Measurements from ENCODE around the gene NECAB3. TPM values are rescaled to one million over a fixed set of nuclear protein-coding genes. Genes with fewer than 3 reads are reported as not detected.

Gene NECAB3
- total and polyA plus RNA-seq, 7 donors: 37.8 to 98.0 (median 63.7) TPM

DNA sequence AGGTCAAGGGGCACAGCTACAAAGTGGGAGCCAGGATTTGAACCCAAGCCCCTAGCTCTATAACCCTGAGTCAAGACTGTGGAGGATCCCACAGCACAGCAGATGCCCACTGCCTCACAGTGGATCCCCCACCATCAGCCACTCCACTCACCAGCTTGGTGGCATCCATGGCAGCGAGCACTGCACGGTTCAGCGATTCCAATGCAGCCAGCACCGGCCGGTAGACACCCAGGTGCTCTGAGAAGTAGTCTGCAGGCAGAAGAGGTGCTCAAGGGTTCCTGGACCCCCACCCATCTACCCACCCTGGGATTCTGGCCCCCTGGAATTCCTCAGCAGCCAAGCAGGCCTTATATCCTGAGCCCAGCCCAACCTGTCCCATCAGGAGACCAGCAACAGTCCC lies 5.0 kb downstream of the NECAB3 start:
- no peak for DNase-seq
- Histone ChIP-seq H3K27ac (no peak overlapping the region), H3K9me3 (no peaks in the 10 kb centered on the region), H3K27me3 (ENCODE audit: insufficient read depth in 3 of 3, low read length in 2 of 3) (no peaks in the 10 kb centered on the region), H3K4me1 (peaks cover 34% of the 10 kb centered on the region), H3K4me3 (no peak overlapping the region), H3K36me3 (ENCODE audit: insufficient read depth in 1 of 2, low read depth in 1 of 2) (peaks cover 0 to 43% of the 10 kb centered on the region in 2 donors)
- intact Hi-C loops (cut with DNase I): loop anchor here (5.0 kb wide), 3 partner anchors 207 to 267 kb away; partner anchors contain the start of gene CDK5RAP1 (in 1 of the 2)
- ATAC-seq: no peak
- TF ChIP-seq, protein P1, sequence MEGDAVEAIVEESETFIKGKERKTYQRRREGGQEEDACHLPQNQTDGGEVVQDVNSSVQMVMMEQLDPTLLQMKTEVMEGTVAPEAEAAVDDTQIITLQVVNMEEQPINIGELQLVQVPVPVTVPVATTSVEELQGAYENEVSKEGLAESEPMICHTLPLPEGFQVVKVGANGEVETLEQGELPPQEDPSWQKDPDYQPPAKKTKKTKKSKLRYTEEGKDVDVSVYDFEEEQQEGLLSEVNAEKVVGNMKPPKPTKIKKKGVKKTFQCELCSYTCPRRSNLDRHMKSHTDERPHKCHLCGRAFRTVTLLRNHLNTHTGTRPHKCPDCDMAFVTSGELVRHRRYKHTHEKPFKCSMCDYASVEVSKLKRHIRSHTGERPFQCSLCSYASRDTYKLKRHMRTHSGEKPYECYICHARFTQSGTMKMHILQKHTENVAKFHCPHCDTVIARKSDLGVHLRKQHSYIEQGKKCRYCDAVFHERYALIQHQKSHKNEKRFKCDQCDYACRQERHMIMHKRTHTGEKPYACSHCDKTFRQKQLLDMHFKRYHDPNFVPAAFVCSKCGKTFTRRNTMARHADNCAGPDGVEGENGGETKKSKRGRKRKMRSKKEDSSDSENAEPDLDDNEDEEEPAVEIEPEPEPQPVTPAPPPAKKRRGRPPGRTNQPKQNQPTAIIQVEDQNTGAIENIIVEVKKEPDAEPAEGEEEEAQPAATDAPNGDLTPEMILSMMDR (IDR thresholded peaks at IDR 0.05): no peak
- WGBS, 3 donors: 89 to 95% (median 93%) methylated on average over 5 of the region's 5 CpGs

GRCh38 chr20:33668466-33669155 lies 5.6 kb downstream of the NECAB3 start:
- peak overlapping the region; percentile 73 for H3K4me3 ChIP-seq
- TF ChIP-seq, protein P1 (IDR thresholded peaks at IDR 0.05): no peak
- H3K4me1 ChIP-seq: peaks cover 38% of the 10 kb centered on the region
- intact Hi-C loops (cut with DNase I): loop anchor here (5.0 kb wide), 3 partner anchors 206 to 266 kb away; partner anchors contain the start of gene CDK5RAP1 (in 1 of the 2)
- H3K27me3 ChIP-seq (ENCODE audit: insufficient read depth in 3 of 3, low read length in 2 of 3): no peaks in the 10 kb centered on the region
- H3K36me3 ChIP-seq (ENCODE audit: insufficient read depth in 1 of 2, low read depth in 1 of 2): peaks cover 0 to 43% of the 10 kb centered on the region in 2 donors
- H3K9me3 ChIP-seq: no peaks in the 10 kb centered on the region
- ATAC-seq (no peak), DNase-seq (no peak)
- WGBS, 3 donors: 83 to 94% (median 87%) methylated on average over 13 of the region's 13 CpGs
- H3K27ac ChIP-seq: peak overlapping the region; percentile 75

GRCh38 chr20:33667676-33668465 lies 6.4 kb downstream of the NECAB3 start:
- TF ChIP-seq, protein P1 (IDR thresholded peaks at IDR 0.05): peak; percentile 90
- H3K36me3 ChIP-seq (ENCODE audit: insufficient read depth in 1 of 2, low read depth in 1 of 2): peaks cover 0 to 43% of the 10 kb centered on the region in 2 donors
- intact Hi-C loops (cut with DNase I): loop anchor here (5.0 kb wide), 3 partner anchors 206 to 266 kb away; partner anchors contain the start of gene CDK5RAP1 (in 1 of the 2)
- DNase-seq (peak; percentile 80 to 90), ATAC-seq (peak; percentile 77 to 84 (median 81))
- WGBS, 3 donors: 4 to 21% (median 5%) methylated on average over 31 to 47 of the region's 47 CpGs
- H3K4me3 ChIP-seq: peak overlapping the region; percentile 73
- no peaks in the 10 kb centered on the region for H3K27me3 ChIP-seq (ENCODE audit: insufficient read depth in 3 of 3, low read length in 2 of 3)
- H3K9me3 ChIP-seq: no peaks in the 10 kb centered on the region
- H3K27ac ChIP-seq: peak overlapping the region; percentile 75
- H3K4me1 ChIP-seq: peaks cover 44% of the 10 kb centered on the region

DNA sequence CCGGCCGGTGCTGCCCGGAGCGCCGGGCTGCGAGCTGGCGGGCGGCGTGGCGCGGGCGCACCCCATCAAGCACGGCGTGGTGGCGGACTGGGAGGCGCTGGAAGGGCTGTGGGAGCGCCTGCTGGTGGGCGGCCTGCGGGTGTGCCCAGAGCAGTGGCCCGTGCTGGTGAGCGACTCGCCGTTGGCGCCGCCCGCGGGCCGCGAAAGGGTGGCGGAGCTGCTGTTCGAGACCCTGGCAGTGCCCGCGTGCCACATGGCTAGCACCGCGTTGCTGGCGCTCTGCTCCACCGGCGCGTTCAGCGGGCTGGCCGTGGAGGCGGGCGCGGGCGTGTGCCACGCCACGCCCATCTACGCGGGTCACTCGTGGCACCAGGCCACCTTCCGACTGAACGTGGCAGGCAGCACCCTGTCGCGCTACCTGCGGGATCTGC lies 7.0 kb downstream of the NECAB3 start:
- Histone ChIP-seq H3K27me3 (ENCODE audit: insufficient read depth in 3 of 3, low read length in 2 of 3) (no peaks in the 10 kb centered on the region), H3K4me3 (peak overlapping the region; percentile 73), H3K9me3 (no peaks in the 10 kb centered on the region), H3K36me3 (ENCODE audit: insufficient read depth in 1 of 2, low read depth in 1 of 2) (peaks cover 0 to 38% of the 10 kb centered on the region in 2 donors), H3K4me1 (peaks cover 42% of the 10 kb centered on the region), H3K27ac (peak overlapping the region; percentile 75)
- TF ChIP-seq, protein P1 (IDR thresholded peaks at IDR 0.05): no peak
- intact Hi-C loops (cut with DNase I): loop anchor here (5.0 kb wide), 3 partner anchors 205 to 265 kb away; partner anchors contain the start of gene CDK5RAP1 (in 1 of the 2)
- ATAC-seq (peak; percentile 23 to 62 (median 50)), DNase-seq (peak; percentile 54 to 83)
- 1 to 35% (median 2%) methylated on average over 30 to 55 of the region's 55 CpGs for WGBS, 3 donors
